GM23338 (cell line): ENCODE results near the gene SMCO2. TPM values are rescaled to one million over a fixed set of nuclear protein-coding genes. Genes with fewer than 3 reads are reported as not detected.

Source experiments
- ATAC-seq: fragments of 200-7000 bp; cut with Tn5 transposase; 3 replicates; pipeline ENCODE4 v1.9.1; 2020
- DNase-seq: peaks from one replicate; pipeline ENCODE4 v3.0.0-alpha.2; 2015; ENCODE audit warnings: low spot score
- H2AFZ ChIP-seq: fragments of 200-600 bp; sonication (generic); 2 replicates; pipeline ENCODE4 v1.8.0; 2016; ENCODE audit warnings: antibody characterized with exemption, mild to moderate bottlenecking, moderate library complexity
- H3F3A ChIP-seq: fragments of 200-600 bp; sonication (generic); replicated peaks from 2 replicates; pipeline ENCODE4 v1.8.0; 2017; ENCODE audit warnings: antibody characterized with exemption, mixed run types, low read depth
- H3K27ac ChIP-seq: fragments of 200-600 bp; sonication (generic); 2 replicates; pipeline ENCODE4 v1.6.1; 2016; ENCODE audit warnings: low read depth
- H3K27me3 ChIP-seq: fragments of 200-600 bp; sonication (generic); 2 replicates; pipeline ENCODE4 v1.8.0; 2016; ENCODE audit warnings: mild to moderate bottlenecking, mixed run types, moderate library complexity; ENCODE audit not compliant: insufficient read depth
- H3K36me3 ChIP-seq: fragments of 200-600 bp; sonication (generic); 2 replicates; pipeline ENCODE4 v1.8.0; 2016; ENCODE audit warnings: mild to moderate bottlenecking; ENCODE audit not compliant: insufficient read depth
- H3K4me1 ChIP-seq: fragments of 200-600 bp; sonication (generic); 2 replicates; pipeline ENCODE4 v1.8.0; 2016; ENCODE audit warnings: mild to moderate bottlenecking, moderate library complexity; ENCODE audit not compliant: insufficient read depth
- H3K4me2 ChIP-seq: fragments of 200-600 bp; sonication (generic); 2 replicates; pipeline ENCODE4 v1.7.1; 2017; ENCODE audit warnings: mixed run types
- H3K4me3 ChIP-seq: fragments of 200-600 bp; sonication (generic); 2 replicates; pipeline ENCODE4 v1.6.1; 2016; ENCODE audit warnings: mixed run types
- H3K79me2 ChIP-seq: fragments of 200-600 bp; sonication (generic); replicated peaks from 2 replicates; pipeline ENCODE4 v1.8.0; 2017; ENCODE audit warnings: mild to moderate bottlenecking; ENCODE audit not compliant: insufficient read depth
- H3K9me2 ChIP-seq: fragments of 200-600 bp; sonication (generic); 2 replicates; pipeline ENCODE4 v1.8.0; 2017; ENCODE audit not compliant: insufficient read depth
- H4K20me1 ChIP-seq: fragments of 200-600 bp; sonication (generic); replicated peaks from 2 replicates; pipeline ENCODE4 v1.8.0; 2017; ENCODE audit warnings: mild to moderate bottlenecking; ENCODE audit not compliant: insufficient read depth
- H3K27ac Mint-ChIP-seq: 2 replicates; pipeline ENCODE4 v1.8.0; 2020; ENCODE audit warnings: inconsistent platforms, mild to moderate bottlenecking, moderate library complexity, mixed read lengths
- H3K27me3 Mint-ChIP-seq: 3 replicates; pipeline ENCODE4 v1.8.0; 2022; ENCODE audit warnings: low read depth, mild to moderate bottlenecking, moderate library complexity, mixed read lengths, inconsistent platforms; ENCODE audit not compliant: insufficient read depth, poor library complexity
- H3K36me3 Mint-ChIP-seq: 3 replicates; pipeline ENCODE4 v1.8.0; 2021; ENCODE audit warnings: low read depth, mild to moderate bottlenecking, inconsistent platforms, moderate library complexity, mixed read lengths
- H3K4me1 Mint-ChIP-seq: 3 replicates; pipeline ENCODE4 v1.8.0; 2020; ENCODE audit warnings: mild to moderate bottlenecking, inconsistent platforms, mixed read lengths
- H3K4me3 Mint-ChIP-seq: 3 replicates; pipeline ENCODE4 v1.8.0; 2021; ENCODE audit warnings: moderate library complexity, mild to moderate bottlenecking, inconsistent platforms, mixed read lengths
- H3K9me3 Mint-ChIP-seq: 3 replicates; pipeline ENCODE4 v1.8.0; 2020; ENCODE audit warnings: moderate library complexity, mild to moderate bottlenecking, inconsistent platforms, mixed read lengths
- CREB1 ChIP-seq: fragments of 250-450 bp; sonication (Bioruptor Pico); IDR thresholded peaks from 2 replicates; pipeline ENCODE4 v1.5.0; 2020; ENCODE audit warnings: low read depth, mild to moderate bottlenecking, moderate library complexity
- CTCF ChIP-seq, 2 experiments: fragments of 200-600 bp in 1 of 2; sonication (generic) in 1 of 2; conservative IDR thresholded peaks; 2 replicates each; pipeline versions ENCODE4 v1.5.1 to v1.6.1; 2016 to 2017; ENCODE audit warnings: antibody characterized with exemption in 2 of 2, low read depth in 2 of 2, mild to moderate bottlenecking in 2 of 2, moderate library complexity in 1 of 2
- ETS1 ChIP-seq: IDR thresholded peaks from 2 replicates; pipeline ENCODE4 v1.6.1; 2016; ENCODE audit warnings: antibody characterized with exemption
- EZH2 ChIP-seq: fragments of 200-600 bp; sonication (generic); IDR thresholded peaks from one replicate; pipeline ENCODE4 v1.8.0; 2017; ENCODE audit warnings: antibody characterized with exemption, mild to moderate bottlenecking, low read depth; ENCODE audit not compliant: unreplicated experiment
- EZH2phosphoT487 ChIP-seq: fragments of 200-600 bp; sonication (generic); IDR thresholded peaks from one replicate; pipeline ENCODE4 v1.8.1; 2018; ENCODE audit warnings: antibody characterized with exemption; ENCODE audit not compliant: unreplicated experiment
- JUNB ChIP-seq: IDR thresholded peaks from one replicate; pipeline ENCODE4 v1.6.1; 2016; ENCODE audit warnings: antibody characterized with exemption; ENCODE audit not compliant: unreplicated experiment
- NANOG ChIP-seq: IDR thresholded peaks from 2 replicates; pipeline ENCODE4 v1.6.1; 2016; ENCODE audit warnings: antibody characterized with exemption, borderline replicate concordance
- POLR2AphosphoS5 ChIP-seq: IDR thresholded peaks from 2 replicates; pipeline ENCODE4 v1.6.1; 2016; ENCODE audit warnings: antibody characterized with exemption, low read depth
- STAT1 ChIP-seq: IDR thresholded peaks from one replicate; pipeline ENCODE4 v1.6.1; 2016; ENCODE audit warnings: antibody characterized with exemption; ENCODE audit not compliant: unreplicated experiment
- ZNF114 ChIP-seq: fragments of 250-450 bp; sonication (Bioruptor Pico); IDR thresholded peaks from 2 replicates; pipeline ENCODE4 v1.5.0; 2020; ENCODE audit warnings: mild to moderate bottlenecking, moderate library complexity
- ZNF331 ChIP-seq: fragments of 250-450 bp; sonication (Bioruptor Pico); IDR thresholded peaks from 2 replicates; pipeline ENCODE4 v1.5.0; 2020; ENCODE audit warnings: low read depth, mild to moderate bottlenecking, moderate library complexity
- polyA plus RNA-seq: library from polyadenylated mRNA; unstranded; fragments of >200 nt; fragmentation: Nextera tagmentation; extraction: Ambion mirVana; gene quantifications from 2 replicates; pipeline ENCODE4 v1.2.1, GENCODE V29; 2016
- total RNA-seq: library from RNA; depleted of rRNA; stranded (reverse); fragments of >200 nt; shearing (Covaris generic); gene quantifications from 2 replicates; pipeline ENCODE4 v1.2.3, GENCODE V29; 2014
- TF ChIP-seq, protein P1 (sequence below): fragments of 250-450 bp; sonication (Bioruptor Pico); IDR thresholded peaks from 2 replicates; pipeline ENCODE4 v1.5.0; 2020; ENCODE audit warnings: mild to moderate bottlenecking, moderate library complexity
- TF ChIP-seq, protein P2 (sequence below): IDR thresholded peaks from one replicate; pipeline ENCODE4 v1.6.1; 2018; ENCODE audit warnings: antibody characterized with exemption; ENCODE audit not compliant: unreplicated experiment

SMCO2 gene
- total and polyA plus RNA-seq, 2 experiments from 2014 or later, result 0.86 TPM; not detected in 1

DNA sequence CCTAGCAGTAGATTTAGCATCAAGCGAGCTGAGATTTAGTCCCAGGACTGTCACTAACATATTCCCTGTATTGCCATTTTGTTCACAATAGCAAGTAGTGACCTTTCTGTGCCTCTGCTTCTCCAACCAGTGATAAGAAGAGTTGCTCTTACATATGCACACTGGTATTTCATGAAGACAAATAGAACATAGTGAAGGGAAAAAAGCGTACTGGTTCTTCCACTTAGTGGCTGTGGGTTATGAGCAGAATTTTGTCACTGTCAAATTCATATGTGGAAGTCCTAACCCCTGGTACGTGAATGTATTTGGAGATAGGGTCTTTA lies 65.1 kb downstream of the SMCO2 start:
- no peaks in the 10 kb centered on the region for H3K36me3 Mint-ChIP-seq
- H3K4me3 ChIP-seq, result no peak overlapping the region
- H3F3A ChIP-seq, result no peaks in the 10 kb centered on the region
- TF ChIP-seq POLR2AphosphoS5, result no peak
- no peak for TF ChIP-seq STAT1
- TF ChIP-seq EZH2phosphoT487, result no peak
- no peak for TF ChIP-seq ETS1
- TF ChIP-seq NANOG, result no peak
- no peak for TF ChIP-seq ZNF114
- TF ChIP-seq JUNB, result no peak
- TF ChIP-seq CREB1, result no peak
- TF ChIP-seq, protein P1, sequence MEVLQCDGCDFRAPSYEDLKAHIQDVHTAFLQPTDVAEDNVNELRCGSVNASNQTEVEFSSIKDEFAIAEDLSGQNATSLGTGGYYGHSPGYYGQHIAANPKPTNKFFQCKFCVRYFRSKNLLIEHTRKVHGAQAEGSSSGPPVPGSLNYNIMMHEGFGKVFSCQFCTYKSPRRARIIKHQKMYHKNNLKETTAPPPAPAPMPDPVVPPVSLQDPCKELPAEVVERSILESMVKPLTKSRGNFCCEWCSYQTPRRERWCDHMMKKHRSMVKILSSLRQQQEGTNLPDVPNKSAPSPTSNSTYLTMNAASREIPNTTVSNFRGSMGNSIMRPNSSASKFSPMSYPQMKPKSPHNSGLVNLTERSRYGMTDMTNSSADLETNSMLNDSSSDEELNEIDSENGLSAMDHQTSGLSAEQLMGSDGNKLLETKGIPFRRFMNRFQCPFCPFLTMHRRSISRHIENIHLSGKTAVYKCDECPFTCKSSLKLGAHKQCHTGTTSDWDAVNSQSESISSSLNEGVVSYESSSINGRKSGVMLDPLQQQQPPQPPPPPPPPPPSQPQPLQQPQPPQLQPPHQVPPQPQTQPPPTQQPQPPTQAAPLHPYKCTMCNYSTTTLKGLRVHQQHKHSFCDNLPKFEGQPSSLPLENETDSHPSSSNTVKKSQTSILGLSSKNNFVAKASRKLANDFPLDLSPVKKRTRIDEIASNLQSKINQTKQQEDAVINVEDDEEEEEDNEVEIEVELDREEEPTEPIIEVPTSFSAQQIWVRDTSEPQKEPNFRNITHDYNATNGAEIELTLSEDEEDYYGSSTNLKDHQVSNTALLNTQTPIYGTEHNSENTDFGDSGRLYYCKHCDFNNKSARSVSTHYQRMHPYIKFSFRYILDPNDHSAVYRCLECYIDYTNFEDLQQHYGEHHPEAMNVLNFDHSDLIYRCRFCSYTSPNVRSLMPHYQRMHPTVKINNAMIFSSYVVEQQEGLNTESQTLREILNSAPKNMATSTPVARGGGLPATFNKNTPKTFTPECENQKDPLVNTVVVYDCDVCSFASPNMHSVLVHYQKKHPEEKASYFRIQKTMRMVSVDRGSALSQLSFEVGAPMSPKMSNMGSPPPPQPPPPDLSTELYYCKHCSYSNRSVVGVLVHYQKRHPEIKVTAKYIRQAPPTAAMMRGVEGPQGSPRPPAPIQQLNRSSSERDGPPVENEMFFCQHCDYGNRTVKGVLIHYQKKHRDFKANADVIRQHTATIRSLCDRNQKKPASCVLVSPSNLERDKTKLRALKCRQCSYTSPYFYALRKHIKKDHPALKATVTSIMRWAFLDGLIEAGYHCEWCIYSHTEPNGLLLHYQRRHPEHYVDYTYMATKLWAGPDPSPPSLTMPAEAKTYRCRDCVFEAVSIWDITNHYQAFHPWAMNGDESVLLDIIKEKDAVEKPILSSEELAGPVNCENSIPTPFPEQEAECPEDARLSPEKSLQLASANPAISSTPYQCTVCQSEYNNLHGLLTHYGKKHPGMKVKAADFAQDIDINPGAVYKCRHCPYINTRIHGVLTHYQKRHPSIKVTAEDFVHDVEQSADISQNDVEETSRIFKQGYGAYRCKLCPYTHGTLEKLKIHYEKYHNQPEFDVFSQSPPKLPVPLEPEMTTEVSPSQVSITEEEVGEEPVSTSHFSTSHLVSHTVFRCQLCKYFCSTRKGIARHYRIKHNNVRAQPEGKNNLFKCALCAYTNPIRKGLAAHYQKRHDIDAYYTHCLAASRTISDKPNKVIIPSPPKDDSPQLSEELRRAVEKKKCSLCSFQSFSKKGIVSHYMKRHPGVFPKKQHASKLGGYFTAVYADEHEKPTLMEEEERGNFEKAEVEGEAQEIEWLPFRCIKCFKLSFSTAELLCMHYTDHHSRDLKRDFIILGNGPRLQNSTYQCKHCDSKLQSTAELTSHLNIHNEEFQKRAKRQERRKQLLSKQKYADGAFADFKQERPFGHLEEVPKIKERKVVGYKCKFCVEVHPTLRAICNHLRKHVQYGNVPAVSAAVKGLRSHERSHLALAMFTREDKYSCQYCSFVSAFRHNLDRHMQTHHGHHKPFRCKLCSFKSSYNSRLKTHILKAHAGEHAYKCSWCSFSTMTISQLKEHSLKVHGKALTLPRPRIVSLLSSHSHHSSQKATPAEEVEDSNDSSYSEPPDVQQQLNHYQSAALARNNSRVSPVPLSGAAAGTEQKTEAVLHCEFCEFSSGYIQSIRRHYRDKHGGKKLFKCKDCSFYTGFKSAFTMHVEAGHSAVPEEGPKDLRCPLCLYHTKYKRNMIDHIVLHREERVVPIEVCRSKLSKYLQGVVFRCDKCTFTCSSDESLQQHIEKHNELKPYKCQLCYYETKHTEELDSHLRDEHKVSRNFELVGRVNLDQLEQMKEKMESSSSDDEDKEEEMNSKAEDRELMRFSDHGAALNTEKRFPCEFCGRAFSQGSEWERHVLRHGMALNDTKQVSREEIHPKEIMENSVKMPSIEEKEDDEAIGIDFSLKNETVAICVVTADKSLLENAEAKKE (CRISPR knock-in tag), result no peak
- TF ChIP-seq CTCF (conservative IDR thresholded peaks at IDR 0.05; ENCODE audit: low read depth in 2 of 2), result no peak
- TF ChIP-seq EZH2, result no peak
- no peak for TF ChIP-seq ZNF331 (CRISPR knock-in tag)
- TF ChIP-seq, protein P2, sequence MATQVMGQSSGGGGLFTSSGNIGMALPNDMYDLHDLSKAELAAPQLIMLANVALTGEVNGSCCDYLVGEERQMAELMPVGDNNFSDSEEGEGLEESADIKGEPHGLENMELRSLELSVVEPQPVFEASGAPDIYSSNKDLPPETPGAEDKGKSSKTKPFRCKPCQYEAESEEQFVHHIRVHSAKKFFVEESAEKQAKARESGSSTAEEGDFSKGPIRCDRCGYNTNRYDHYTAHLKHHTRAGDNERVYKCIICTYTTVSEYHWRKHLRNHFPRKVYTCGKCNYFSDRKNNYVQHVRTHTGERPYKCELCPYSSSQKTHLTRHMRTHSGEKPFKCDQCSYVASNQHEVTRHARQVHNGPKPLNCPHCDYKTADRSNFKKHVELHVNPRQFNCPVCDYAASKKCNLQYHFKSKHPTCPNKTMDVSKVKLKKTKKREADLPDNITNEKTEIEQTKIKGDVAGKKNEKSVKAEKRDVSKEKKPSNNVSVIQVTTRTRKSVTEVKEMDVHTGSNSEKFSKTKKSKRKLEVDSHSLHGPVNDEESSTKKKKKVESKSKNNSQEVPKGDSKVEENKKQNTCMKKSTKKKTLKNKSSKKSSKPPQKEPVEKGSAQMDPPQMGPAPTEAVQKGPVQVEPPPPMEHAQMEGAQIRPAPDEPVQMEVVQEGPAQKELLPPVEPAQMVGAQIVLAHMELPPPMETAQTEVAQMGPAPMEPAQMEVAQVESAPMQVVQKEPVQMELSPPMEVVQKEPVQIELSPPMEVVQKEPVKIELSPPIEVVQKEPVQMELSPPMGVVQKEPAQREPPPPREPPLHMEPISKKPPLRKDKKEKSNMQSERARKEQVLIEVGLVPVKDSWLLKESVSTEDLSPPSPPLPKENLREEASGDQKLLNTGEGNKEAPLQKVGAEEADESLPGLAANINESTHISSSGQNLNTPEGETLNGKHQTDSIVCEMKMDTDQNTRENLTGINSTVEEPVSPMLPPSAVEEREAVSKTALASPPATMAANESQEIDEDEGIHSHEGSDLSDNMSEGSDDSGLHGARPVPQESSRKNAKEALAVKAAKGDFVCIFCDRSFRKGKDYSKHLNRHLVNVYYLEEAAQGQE, result no peak
- H3K79me2 ChIP-seq, result no peaks in the 10 kb centered on the region
- 0 out of 2 replicates have a peak overlapping the region, but pooled peaks have one; percentile 15 for H2AFZ ChIP-seq
- no peaks in the 10 kb centered on the region for H3K4me1 ChIP-seq
- H3K4me1 Mint-ChIP-seq, result peaks cover 3% of the 10 kb centered on the region; the same call in 2 of the 3 replicates
- no peaks in the 10 kb centered on the region for H3K9me2 ChIP-seq
- ATAC-seq, result no peak
- H3K4me3 Mint-ChIP-seq, result no peak overlapping the region
- DNase-seq, result no peak
- no peak overlapping the region for H3K4me2 ChIP-seq
- H3K27ac ChIP-seq, result no peak overlapping the region
- H3K27me3 ChIP-seq, result no peaks in the 10 kb centered on the region
- no peaks in the 10 kb centered on the region for H3K36me3 ChIP-seq
- H3K27ac Mint-ChIP-seq, result no peak overlapping the region
- H3K27me3 Mint-ChIP-seq, result peaks cover 5% of the 10 kb centered on the region
- no peaks in the 10 kb centered on the region for H4K20me1 ChIP-seq
- H3K9me3 Mint-ChIP-seq, result no peaks in the 10 kb centered on the region
